HL-60 (cell line): ENCODE results near the gene KRTAP12-2.

ENCODE experiments used
- GABPA ChIP-seq: IDR thresholded peaks from 2 replicates; pipeline ENCODE4 v1.6.1; 2012; ENCODE audit warnings: low read depth
- POLR2AphosphoS5 ChIP-seq: IDR thresholded peaks from 2 replicates; pipeline ENCODE4 v1.6.1; 2012; ENCODE audit warnings: low read depth
- TF ChIP-seq, protein P1 (sequence below): IDR thresholded peaks from one replicate; pipeline ENCODE4 v1.5.1; 2011; ENCODE audit warnings: low read length, control low read depth, inconsistent platforms; ENCODE audit not compliant: insufficient read depth
- TF ChIP-seq, protein P2 (sequence below): IDR thresholded peaks from 2 replicates; pipeline ENCODE4 v1.6.1; 2012; ENCODE audit warnings: low read depth; ENCODE audit not compliant: insufficient replicate concordance

DNA sequence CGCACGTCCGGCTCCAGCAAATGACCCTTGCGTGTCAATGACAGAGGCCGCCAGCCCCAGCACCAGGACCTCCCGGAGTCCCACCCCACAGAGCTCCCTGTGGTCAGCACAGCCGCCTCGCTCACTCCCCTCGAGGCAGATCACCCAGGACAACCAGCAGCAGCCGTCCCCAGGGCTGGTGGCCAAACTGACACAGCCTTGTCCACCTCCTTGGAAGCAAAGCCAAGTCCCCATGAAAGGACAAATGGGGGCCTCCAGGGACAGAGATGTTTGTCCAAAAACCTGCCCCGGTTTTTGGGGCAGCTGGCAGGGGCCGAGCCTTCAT lies 27.4 kb downstream of the KRTAP12-2 start:
- TF ChIP-seq POLR2AphosphoS5 = no peak
- TF ChIP-seq, protein P1, sequence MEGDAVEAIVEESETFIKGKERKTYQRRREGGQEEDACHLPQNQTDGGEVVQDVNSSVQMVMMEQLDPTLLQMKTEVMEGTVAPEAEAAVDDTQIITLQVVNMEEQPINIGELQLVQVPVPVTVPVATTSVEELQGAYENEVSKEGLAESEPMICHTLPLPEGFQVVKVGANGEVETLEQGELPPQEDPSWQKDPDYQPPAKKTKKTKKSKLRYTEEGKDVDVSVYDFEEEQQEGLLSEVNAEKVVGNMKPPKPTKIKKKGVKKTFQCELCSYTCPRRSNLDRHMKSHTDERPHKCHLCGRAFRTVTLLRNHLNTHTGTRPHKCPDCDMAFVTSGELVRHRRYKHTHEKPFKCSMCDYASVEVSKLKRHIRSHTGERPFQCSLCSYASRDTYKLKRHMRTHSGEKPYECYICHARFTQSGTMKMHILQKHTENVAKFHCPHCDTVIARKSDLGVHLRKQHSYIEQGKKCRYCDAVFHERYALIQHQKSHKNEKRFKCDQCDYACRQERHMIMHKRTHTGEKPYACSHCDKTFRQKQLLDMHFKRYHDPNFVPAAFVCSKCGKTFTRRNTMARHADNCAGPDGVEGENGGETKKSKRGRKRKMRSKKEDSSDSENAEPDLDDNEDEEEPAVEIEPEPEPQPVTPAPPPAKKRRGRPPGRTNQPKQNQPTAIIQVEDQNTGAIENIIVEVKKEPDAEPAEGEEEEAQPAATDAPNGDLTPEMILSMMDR = no peak
- TF ChIP-seq, protein P2, sequence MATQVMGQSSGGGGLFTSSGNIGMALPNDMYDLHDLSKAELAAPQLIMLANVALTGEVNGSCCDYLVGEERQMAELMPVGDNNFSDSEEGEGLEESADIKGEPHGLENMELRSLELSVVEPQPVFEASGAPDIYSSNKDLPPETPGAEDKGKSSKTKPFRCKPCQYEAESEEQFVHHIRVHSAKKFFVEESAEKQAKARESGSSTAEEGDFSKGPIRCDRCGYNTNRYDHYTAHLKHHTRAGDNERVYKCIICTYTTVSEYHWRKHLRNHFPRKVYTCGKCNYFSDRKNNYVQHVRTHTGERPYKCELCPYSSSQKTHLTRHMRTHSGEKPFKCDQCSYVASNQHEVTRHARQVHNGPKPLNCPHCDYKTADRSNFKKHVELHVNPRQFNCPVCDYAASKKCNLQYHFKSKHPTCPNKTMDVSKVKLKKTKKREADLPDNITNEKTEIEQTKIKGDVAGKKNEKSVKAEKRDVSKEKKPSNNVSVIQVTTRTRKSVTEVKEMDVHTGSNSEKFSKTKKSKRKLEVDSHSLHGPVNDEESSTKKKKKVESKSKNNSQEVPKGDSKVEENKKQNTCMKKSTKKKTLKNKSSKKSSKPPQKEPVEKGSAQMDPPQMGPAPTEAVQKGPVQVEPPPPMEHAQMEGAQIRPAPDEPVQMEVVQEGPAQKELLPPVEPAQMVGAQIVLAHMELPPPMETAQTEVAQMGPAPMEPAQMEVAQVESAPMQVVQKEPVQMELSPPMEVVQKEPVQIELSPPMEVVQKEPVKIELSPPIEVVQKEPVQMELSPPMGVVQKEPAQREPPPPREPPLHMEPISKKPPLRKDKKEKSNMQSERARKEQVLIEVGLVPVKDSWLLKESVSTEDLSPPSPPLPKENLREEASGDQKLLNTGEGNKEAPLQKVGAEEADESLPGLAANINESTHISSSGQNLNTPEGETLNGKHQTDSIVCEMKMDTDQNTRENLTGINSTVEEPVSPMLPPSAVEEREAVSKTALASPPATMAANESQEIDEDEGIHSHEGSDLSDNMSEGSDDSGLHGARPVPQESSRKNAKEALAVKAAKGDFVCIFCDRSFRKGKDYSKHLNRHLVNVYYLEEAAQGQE = no peak
- no peak for TF ChIP-seq GABPA
